ENCODE measurements around the gene CNN1.
"Not testable (repeated sequence)": the region's sequence is repeated elsewhere in the genome, so short reads cannot be mapped to it uniquely, and the experiment has no call there.

Gene CNN1

GRCh38 chr19:11565649-11565980 is 27.0 kb downstream of the CNN1 start:
- not testable (repeated sequence) for H3K27ac ChIP-seq (ENCODE audit: low read depth, low read length, poor library complexity, severe bottlenecking); H3K4me2 ChIP-seq (ENCODE audit: low read length)
- H3K4me1 ChIP-seq (ENCODE audit: insufficient read depth, low read length, severe bottlenecking): peaks cover 25% of the 10 kb centered on the region

GRCh38 chr19:11566164-11566563 is 27.5 kb downstream of the CNN1 start:
- H3K9me2 ChIP-seq (ENCODE audit: low read depth, low read length): no peaks in the 10 kb centered on the region
- no peak overlapping the region for H2AFZ ChIP-seq (ENCODE audit: low read length)
- H3K27me3 ChIP-seq (ENCODE audit: insufficient read depth, low read length): no peaks in the 10 kb centered on the region
- TF ChIP-seq, protein P1, sequence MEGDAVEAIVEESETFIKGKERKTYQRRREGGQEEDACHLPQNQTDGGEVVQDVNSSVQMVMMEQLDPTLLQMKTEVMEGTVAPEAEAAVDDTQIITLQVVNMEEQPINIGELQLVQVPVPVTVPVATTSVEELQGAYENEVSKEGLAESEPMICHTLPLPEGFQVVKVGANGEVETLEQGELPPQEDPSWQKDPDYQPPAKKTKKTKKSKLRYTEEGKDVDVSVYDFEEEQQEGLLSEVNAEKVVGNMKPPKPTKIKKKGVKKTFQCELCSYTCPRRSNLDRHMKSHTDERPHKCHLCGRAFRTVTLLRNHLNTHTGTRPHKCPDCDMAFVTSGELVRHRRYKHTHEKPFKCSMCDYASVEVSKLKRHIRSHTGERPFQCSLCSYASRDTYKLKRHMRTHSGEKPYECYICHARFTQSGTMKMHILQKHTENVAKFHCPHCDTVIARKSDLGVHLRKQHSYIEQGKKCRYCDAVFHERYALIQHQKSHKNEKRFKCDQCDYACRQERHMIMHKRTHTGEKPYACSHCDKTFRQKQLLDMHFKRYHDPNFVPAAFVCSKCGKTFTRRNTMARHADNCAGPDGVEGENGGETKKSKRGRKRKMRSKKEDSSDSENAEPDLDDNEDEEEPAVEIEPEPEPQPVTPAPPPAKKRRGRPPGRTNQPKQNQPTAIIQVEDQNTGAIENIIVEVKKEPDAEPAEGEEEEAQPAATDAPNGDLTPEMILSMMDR (IDR thresholded peaks at IDR 0.05; ENCODE audit: low read length): no peak
- no peak for TF ChIP-seq EZH2 (IDR thresholded peaks at IDR 0.05; ENCODE audit: borderline replicate concordance, low read length)
- peaks cover 4% of the 10 kb centered on the region; the same call in 1 of the 2 replicates for H3K36me3 ChIP-seq (ENCODE audit: insufficient read depth, low read length)
- H3K9ac ChIP-seq (ENCODE audit: low read length): no peak overlapping the region
- H4K20me1 ChIP-seq (ENCODE audit: insufficient read depth, low read length): no peaks in the 10 kb centered on the region
- H3F3A ChIP-seq (ENCODE audit: insufficient read depth, low read length): no peaks in the 10 kb centered on the region
- peak overlapping the region; percentile 11 for H3K27ac ChIP-seq (ENCODE audit: low read depth, low read length, poor library complexity, severe bottlenecking)
- no peak overlapping the region for H3K4me3 ChIP-seq (ENCODE audit: low read depth, low read length, poor library complexity, severe bottlenecking)
- H3K9me3 ChIP-seq (ENCODE audit: low read length): no peaks in the 10 kb centered on the region
- H3K4me2 ChIP-seq (ENCODE audit: low read length): no peak overlapping the region
- H3K79me2 ChIP-seq (ENCODE audit: insufficient read depth, low read length): no peaks in the 10 kb centered on the region
- peaks cover 21% of the 10 kb centered on the region for H3K4me1 ChIP-seq (ENCODE audit: insufficient read depth, low read length, severe bottlenecking)

More at GRCh38 chr19:11565649-11565980, 27.0 kb downstream of the CNN1 start:
- H3K9ac ChIP-seq (ENCODE audit: low read length); H4K20me1 ChIP-seq (ENCODE audit: insufficient read depth, low read length); H3K79me2 ChIP-seq (ENCODE audit: insufficient read depth, low read length); H3K36me3 ChIP-seq (ENCODE audit: insufficient read depth, low read length); H2AFZ ChIP-seq (ENCODE audit: low read length); H3K27me3 ChIP-seq (ENCODE audit: insufficient read depth, low read length); H3K9me2 ChIP-seq (ENCODE audit: low read depth, low read length); H3K4me3 ChIP-seq (ENCODE audit: low read depth, low read length, poor library complexity, severe bottlenecking); H3K9me3 ChIP-seq (ENCODE audit: low read length); H3F3A ChIP-seq (ENCODE audit: insufficient read depth, low read length): not testable (repeated sequence)

DNA sequence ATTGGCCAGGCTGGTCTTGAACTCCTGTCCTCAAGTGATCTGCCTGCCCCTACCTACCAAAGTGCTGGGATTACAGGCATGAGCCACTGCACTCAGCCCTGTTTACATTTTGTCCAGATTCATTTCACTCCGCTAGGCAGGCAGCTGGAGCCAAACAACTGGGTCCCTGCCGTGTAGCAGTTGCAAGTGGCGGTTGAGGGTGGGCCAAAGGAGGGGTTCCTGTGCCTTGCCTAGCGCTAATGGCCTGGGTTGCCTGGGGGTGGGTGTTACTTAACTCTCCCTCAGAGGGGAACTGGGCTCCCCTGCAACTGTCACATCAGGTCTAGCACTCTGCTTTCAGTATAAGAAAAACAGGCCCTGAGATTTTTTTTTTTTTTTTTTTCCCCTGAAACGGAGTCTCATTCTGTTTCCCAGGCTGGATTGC is 31.4 kb downstream of the CNN1 start:
- Histone ChIP-seq H3K4me2 (ENCODE audit: low read length) (no peak overlapping the region), H4K20me1 (ENCODE audit: insufficient read depth, low read length) (no peaks in the 10 kb centered on the region), H2AFZ (ENCODE audit: low read length) (no peak overlapping the region), H3K9me3 (ENCODE audit: low read length) (no peaks in the 10 kb centered on the region), H3K9me2 (ENCODE audit: low read depth, low read length) (no peaks in the 10 kb centered on the region), H3K9ac (ENCODE audit: low read length) (no peak overlapping the region), H3K36me3 (ENCODE audit: insufficient read depth, low read length) (peaks cover 4% of the 10 kb centered on the region; the same call in 1 of the 2 replicates), H3K27ac (ENCODE audit: low read depth, low read length, poor library complexity, severe bottlenecking) (peak overlapping the region; percentile 41), H3K4me1 (ENCODE audit: insufficient read depth, low read length, severe bottlenecking) (peaks cover 10% of the 10 kb centered on the region), H3K4me3 (ENCODE audit: low read depth, low read length, poor library complexity, severe bottlenecking) (no peak overlapping the region), H3K79me2 (ENCODE audit: insufficient read depth, low read length) (no peaks in the 10 kb centered on the region), H3F3A (ENCODE audit: insufficient read depth, low read length) (no peaks in the 10 kb centered on the region), H3K27me3 (ENCODE audit: insufficient read depth, low read length) (no peaks in the 10 kb centered on the region)
- TF ChIP-seq, protein P1 (IDR thresholded peaks at IDR 0.05; ENCODE audit: low read length): no peak
- TF ChIP-seq EZH2 (IDR thresholded peaks at IDR 0.05; ENCODE audit: borderline replicate concordance, low read length): no peak

GRCh38 chr19:11573354-11573753 is 34.7 kb downstream of the CNN1 start:
- H3K36me3 ChIP-seq (ENCODE audit: insufficient read depth, low read length); H2AFZ ChIP-seq (ENCODE audit: low read length); H4K20me1 ChIP-seq (ENCODE audit: insufficient read depth, low read length); H3K9me2 ChIP-seq (ENCODE audit: low read depth, low read length); H3K79me2 ChIP-seq (ENCODE audit: insufficient read depth, low read length); H3K4me3 ChIP-seq (ENCODE audit: low read depth, low read length, poor library complexity, severe bottlenecking); H3K9me3 ChIP-seq (ENCODE audit: low read length); H3K27me3 ChIP-seq (ENCODE audit: insufficient read depth, low read length); H3F3A ChIP-seq (ENCODE audit: insufficient read depth, low read length); H3K4me1 ChIP-seq (ENCODE audit: insufficient read depth, low read length, severe bottlenecking); H3K27ac ChIP-seq (ENCODE audit: low read depth, low read length, poor library complexity, severe bottlenecking); H3K4me2 ChIP-seq (ENCODE audit: low read length); H3K9ac ChIP-seq (ENCODE audit: low read length): not testable (repeated sequence)

DNA sequence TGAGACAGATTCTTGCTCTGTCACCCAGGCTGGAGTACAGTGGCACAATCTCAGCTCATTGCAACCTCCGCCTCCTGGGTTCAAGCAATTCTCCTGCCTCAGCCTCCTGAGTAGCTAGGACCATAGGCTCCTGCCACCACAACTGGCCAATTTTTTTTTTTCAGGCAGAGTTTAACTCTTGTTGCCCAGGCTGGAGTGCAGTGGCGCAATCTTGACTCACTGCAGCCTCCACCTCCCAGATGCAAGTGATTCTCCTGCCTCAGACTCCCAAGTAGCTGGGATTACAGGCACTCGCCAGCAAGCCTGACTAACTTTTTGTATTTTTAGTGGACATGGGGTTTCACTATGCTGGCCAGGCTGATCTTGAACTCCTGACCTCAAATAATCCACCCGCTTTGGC is 35.1 kb downstream of the CNN1 start:
- H3K4me3 ChIP-seq (ENCODE audit: low read depth, low read length, poor library complexity, severe bottlenecking); H3K27me3 ChIP-seq (ENCODE audit: insufficient read depth, low read length); H3K27ac ChIP-seq (ENCODE audit: low read depth, low read length, poor library complexity, severe bottlenecking); H2AFZ ChIP-seq (ENCODE audit: low read length); H3K9me2 ChIP-seq (ENCODE audit: low read depth, low read length); H3K9ac ChIP-seq (ENCODE audit: low read length); H3K4me2 ChIP-seq (ENCODE audit: low read length); H3K36me3 ChIP-seq (ENCODE audit: insufficient read depth, low read length); H3F3A ChIP-seq (ENCODE audit: insufficient read depth, low read length); H3K9me3 ChIP-seq (ENCODE audit: low read length); H3K79me2 ChIP-seq (ENCODE audit: insufficient read depth, low read length); H4K20me1 ChIP-seq (ENCODE audit: insufficient read depth, low read length): not testable (repeated sequence)
- H3K4me1 ChIP-seq (ENCODE audit: insufficient read depth, low read length, severe bottlenecking): peaks cover 11% of the 10 kb centered on the region

Data from OCI-LY1 (cell line).